HK-2 (cell line): ENCODE results near the gene TLE3.

Experiments
- DNase-seq: peaks from one replicate; pipeline ENCODE4 v3.0.0-alpha.2; 2018; ENCODE audit not compliant: unreplicated experiment

Gene TLE3

GRCh38 chr15:70063261-70063925, 34.3 kb downstream of the TLE3 start:
- DNase-seq, result no peak

DNA sequence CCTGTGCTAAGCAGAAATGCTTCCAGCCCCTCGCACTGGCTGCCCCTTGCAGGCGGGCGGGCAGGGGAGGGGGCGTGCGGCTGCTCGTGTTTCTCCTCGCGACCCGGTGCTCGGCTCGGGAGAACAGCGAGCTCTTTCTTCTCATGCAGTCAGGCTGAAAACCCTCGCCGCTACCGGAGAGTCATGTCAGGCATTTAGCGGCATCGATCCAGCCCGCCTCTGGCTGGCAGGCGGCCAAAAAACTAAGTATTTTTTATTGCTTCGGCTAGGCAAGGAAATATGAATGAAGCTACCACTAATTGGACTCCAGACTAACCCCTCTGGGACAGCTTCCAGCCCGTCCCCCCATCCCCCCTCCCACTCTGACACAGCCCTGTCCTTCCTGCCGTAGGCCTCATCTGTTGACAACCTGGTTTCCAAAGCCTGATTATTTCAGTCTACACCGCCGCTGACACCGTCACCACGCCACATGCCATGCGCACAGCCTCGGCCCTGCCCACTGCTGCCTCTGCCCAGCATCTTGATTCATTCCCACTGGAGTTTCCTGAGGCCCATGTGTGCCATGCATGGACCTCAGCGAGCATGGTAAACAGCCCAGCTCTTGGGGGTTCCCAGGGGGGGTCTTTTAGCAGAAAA, 35.3 kb downstream of the TLE3 start:
- no peak for DNase-seq

DNA sequence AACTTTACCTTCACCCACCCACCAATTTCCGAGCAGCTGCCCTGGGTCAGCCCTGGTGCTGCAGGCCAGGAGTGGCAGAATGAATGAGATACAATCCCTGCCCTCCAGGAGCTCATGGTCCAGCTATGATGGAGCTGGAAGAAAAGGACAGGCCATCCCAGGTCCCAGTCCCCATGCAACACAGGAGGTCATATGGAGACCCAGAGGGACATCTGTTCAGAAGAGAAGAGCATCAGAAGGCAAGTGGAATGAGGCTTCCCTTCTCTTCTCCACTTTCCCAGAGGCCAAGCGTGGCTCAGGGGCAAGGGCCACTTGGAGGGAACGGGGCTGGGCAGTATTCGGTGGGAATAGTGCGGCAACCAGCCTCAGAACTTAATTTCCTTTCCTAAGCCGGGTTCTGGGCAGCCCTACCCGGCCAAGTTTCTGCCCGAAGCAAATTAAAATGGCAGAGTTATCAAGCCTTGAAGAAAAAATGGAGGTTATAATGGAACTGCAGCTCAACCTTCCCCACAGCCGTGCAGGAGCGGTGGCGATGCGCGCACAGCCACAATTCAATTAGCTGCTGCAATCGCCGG, 35.9 kb downstream of the TLE3 start:
- DNase-seq, result no peak

DNA sequence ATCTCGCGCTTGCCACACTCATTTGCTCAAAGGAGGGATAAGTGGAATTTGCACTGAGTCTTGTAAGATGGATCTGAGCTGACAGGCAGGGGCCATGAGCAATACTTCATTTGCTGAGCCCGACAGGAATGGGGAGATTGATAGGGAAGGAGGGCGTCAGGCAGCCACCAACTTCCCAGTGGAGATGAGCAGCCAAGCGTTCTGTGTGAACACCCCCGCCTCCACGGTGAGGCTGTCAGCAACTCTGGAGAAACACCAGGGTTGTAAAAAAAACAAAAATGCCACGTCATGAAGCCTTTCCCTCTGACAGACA, 36.8 kb downstream of the TLE3 start:
- no peak for DNase-seq

DNA sequence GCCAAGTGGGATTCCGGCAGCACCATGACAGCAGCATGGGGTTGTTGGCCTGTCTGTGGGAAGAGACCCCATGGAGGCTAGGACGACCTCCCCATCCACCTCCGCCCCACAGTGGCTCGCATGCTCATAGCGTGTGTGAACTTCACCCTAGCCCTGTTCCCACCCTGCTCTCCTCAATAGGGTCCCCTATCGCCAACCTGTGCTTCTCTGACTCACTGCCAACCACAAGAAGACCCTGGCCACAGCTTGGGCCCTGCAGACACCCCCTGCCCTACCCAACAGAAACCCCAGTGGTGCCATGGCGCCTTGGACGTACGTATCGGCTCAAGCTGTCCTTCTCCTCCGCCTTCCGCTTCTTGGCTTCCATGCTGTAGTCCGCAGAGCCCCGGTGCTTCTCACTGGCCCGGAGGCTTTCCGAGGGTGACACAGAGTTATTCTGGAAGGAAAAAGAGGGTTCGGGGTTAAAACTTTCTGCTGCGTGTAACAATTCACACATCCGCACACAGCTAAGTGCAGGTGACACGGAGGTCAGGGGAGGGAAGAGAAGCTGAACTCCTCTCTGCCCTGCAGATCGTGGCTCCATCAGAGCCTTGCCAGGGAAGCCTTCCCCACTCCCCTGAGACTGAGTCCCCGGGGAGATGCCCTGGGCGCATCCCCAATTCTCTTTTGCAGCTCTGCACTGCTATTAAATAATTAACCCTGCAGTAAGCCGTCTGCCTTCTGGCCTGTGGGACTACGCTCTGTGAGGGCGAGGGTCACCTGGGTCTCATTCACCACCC, 37.3 kb downstream of the TLE3 start:
- DNase-seq, result no peak

- DNase-seq, result no peak
These were observed 38.1 kb downstream of the TLE3 start for GRCh38 chr15:70059476-70060213.

- no peak for DNase-seq
These were observed 38.9 kb downstream of the TLE3 start for GRCh38 chr15:70058642-70059360.

GRCh38 chr15:70057931-70058641, 39.6 kb downstream of the TLE3 start:
- DNase-seq, result no peak

DNA sequence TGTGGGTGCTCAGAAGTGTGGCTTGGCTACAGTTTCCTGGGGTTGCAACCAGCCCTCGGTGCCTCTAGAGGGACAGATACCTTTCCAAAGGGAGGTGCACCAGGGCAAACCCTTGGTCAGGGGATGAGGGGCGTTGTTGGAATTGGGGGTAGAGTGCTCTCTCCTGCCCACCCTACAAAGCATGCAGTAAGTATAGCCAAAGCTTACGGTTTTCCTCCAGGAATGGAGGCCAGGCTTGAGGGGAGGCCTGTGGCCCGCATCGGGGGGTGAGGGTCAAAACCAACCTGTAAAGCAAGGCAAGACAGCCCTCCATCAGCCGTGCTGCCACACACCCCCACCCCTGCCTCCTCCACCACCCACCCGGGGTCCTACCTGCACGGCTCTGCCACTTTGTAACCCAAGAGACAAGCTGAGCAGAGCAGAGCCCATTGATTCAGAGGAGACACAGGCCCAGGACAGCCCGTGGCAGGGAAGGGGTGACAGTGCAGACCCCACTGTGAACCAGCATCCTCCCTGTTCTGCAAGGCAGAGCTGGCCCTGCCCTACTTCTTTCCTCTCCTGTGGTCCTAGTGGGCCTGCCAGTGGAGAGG, 41.5 kb downstream of the TLE3 start:
- no peak for DNase-seq

DNA sequence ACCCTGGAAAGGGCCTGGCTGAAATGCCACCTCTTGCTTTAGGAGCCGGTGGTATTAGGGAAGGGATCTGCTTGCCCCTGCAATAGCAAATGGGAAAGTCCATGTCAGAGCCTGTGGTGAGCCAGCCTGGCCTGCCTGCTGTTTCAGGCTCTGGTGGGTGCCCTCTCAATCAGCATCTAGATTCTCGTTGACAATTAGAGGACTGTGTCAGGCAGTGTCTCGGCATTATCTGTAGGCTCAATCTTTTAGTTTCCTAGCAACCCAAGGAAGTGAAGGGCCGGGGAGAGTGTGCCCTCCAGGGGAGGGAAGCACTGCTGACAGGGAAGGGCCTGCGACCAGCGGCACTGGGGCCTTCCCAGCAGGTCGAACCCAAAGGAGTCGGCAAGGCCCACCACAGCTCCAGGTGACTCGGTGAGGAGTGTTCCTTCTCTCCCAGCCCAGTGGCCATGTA, 42.1 kb downstream of the TLE3 start:
- no peak for DNase-seq

DNA sequence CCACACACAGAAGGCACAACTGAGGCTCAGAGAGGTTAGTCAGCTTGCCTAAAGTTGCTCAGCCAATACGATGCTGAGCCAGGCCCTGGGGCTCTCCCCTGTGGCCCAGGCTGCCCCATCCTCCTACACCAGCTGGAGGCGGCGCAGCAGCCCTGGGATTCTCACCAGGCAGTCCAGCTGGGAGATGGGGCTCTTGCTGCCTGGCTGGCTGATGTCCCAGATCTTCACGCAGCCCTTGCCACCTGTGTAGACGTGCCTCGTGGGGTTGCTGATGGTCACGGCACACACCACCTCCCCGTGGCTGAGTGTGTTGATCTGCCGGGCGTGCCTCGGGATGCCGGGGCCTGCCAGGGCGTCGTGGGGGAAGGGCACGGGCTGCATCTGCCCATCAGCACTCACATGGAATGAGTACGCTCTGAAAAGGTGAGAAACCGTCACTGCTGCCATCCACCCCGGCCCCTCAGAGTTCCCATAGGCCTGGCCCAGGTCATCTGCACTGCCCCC, 42.8 kb downstream of the TLE3 start:
- DNase-seq, result no peak

DNA sequence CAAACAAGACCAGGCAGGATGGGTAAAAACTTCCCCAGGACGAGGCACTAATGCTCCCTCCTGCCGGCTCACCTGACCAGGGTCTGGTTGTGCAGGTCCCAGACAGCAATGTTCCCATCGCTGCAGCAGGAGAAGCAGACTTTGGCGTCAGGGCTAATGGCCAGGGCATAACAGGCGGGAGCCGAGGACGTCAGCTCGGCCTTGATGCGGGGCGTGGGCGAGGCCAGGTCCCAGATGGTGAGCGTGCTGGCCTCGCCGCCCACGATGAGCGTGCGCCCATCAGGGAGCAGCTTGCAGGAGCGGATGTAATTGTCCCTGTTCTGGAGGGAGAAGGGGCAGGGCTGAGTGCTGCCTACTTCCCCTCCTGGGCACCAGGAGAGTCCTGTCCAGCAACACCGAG, 43.4 kb downstream of the TLE3 start:
- DNase-seq, result no peak

DNA sequence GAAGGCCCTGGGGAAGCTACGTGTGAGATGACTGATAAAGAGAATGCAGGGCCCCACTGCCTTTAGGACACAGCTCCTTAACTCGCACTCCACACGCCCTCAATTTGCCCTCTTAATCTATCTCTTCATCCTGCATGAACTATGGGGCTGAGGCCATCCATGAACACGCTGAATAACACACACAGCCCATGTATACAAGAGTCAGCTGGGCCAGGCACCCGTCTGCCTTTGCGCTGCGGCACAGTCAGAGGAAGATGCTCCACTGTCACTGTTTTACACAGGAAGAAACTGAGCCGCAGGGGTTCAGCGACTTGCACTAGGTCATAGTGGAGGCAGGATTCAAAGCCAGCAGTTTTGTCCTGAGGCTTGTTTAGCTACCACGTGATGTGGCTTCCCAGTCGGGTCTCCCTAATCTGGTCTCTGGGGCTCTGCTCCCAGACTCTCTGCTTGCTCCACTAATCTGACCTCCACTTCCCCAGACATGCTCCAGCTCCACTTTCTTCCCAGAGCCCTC, 43.9 kb downstream of the TLE3 start:
- DNase-seq, result no peak

DNA sequence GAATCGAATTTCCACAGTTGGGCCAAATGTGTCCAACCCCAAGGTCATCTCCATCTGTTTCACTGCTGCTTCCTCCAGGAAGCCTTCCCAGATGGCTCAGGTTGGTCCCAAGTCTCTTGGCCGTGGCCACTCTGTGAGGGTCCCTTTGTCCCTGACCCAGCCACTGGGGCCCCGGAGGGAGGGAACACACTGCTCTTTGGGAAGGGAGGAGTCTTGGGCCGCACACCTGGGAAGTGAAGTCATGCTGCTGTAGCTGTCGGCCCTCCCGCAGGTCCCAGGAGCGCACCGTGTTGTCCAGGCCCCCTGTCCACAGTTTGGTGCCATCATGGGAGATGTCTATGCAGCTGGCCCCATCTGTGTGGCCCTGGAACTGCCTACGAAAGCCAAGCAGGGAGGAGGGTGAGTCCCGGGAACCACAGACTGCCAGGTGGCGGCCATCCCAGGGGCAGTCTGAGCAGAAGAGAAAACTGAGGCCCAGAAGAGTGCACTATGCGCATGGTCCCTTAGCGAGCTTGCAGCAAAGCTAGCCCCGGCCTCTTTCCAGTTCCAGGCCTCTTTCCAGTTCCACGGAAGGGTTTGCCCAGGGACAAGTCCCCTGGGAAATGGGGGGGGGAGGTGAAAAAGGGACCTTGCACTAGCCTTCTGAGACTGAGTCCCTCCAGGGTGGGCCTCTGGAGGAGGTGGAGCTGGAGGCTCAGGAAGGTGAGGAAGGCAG, 44.6 kb downstream of the TLE3 start:
- no peak for DNase-seq

DNA sequence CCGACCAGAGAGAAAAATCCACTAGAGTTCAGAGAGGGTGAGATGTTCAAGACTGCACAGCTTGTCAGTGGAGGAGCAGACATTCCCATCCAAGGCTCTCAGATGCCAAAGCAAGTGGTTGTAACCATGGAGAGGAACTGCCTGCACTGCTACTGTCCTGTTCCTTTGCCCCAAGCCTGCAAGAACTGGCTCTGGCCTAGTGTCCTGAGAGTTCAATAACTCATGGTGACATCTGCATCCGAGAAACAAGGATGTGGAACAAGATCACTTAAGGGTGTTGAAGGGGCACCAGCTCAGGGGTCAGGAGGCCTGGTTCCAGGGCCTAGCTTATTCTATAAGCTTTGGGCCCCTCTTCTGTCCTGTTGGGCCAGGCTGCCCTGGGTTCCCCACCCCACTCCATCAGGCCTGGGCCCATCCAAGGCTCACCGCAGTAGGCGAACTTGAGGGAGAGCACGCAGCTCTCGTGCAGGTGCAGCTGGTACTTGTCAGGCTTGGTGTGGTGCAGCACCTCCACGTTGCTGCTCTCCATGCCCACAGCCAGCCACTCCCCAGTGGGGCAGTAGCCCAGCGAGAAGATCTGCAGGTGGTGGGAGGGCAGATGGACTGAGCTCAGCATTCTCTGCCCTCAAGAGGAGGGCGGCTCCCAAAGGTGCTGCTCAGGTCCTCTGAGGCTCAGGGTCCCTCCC, 45.6 kb downstream of the TLE3 start:
- DNase-seq, result no peak

DNA sequence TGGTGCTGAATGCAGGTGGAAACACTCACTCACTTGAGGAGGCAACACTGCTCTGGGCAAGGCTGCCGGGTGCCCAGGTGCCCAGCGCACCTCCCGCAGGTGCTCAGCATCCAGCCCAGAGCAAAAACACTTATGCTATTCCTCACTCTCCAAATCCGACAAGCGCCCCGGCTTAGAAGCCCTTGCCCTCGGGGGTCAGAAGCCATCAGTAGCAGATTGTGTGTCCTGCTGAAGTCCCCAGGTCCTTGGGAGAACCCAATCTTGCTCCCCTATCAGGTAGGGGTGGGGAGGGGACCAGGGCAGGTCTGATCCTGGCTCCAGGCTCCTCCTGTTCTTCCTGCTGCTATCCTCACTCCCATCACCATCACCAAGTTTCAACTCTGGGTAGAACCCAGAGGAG, 46.7 kb downstream of the TLE3 start:
- DNase-seq, result no peak

DNA sequence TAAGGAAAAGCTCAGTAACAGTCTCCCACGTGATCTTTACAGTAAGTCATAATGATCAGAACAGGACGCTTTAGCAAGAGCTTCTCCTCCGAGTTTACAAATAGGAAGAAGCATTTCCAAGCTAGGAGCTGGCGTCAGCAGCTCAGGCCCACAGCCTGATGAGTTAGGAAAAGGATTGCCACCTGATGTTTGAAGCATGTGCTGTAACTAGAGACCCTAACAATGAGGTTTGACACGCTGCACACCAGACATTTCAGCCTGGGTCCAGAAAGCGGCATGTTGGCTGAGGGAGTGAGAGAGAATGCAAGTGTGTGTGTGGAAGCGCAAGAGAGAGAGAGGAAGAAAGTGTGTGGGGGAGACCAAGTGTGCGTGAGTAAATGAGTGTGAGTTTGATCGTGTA, 47.3 kb downstream of the TLE3 start:
- DNase-seq, result no peak

- no peak for DNase-seq
These were observed 47.9 kb downstream of the TLE3 start for GRCh38 chr15:70049701-70050301.
